Measurements from ENCODE around the gene SREBF2. TPM values are rescaled to one million over a fixed set of nuclear protein-coding genes. Genes with fewer than 3 reads are reported as not detected.

The SREBF2 gene
- total and polyA plus RNA-seq, 2 donors (not counting 1 experiment from before 2014, with no cell fraction given) = 116 to 287 TPM

- no peaks in the 10 kb centered on the region for H3K27me3 ChIP-seq (replicated peaks in 1 of 4; ENCODE audit: control extremely low read depth in 1 of 4, control insufficient read depth in 3 of 4, insufficient read depth in 4 of 4, low read length in 3 of 4)
- ChIA-PET POLR2A (interaction anchor here (1.4 to 2.7 kb wide), 3 partner anchors 95 to 119 kb away, joined by 4 to 13 read pairs (median 6); no protein-coding TSS in a partner anchor), CTCF (interaction anchor here (1.2 to 3.9 kb wide), 15 partner anchors 12 to 259 kb away, joined by 3 to 45 read pairs (median 8); partner anchors contain the start of genes CCDC134, CENPM, MEI1 and SREBF2)
- no peak for ATAC-seq (ENCODE audit: low read depth)
- H4K20me1 ChIP-seq (ENCODE audit: control insufficient read depth, insufficient read depth, low read length, poor library complexity, severe bottlenecking) = no peaks in the 10 kb centered on the region
- no peak overlapping the region for H3K4me3 ChIP-seq (ENCODE audit: control extremely low read depth in 1 of 5, extremely low read depth in 1 of 5, insufficient read depth in 1 of 5, low read depth in 2 of 5, low read length in 4 of 5)
- H3K27ac ChIP-seq (ENCODE audit: low read length in 2 of 2) = no peak overlapping the region
- DNase-seq = no peak
- H3K9ac ChIP-seq (ENCODE audit: low read length) = no peak overlapping the region
- peaks cover 14% of the 10 kb centered on the region for H3K79me2 ChIP-seq (ENCODE audit: control insufficient read depth, insufficient read depth, low read length)
- no peaks in the 10 kb centered on the region for H3K4me1 ChIP-seq (ENCODE audit: control insufficient read depth in 2 of 2, insufficient read depth in 2 of 2, low read length in 2 of 2)
- WGBS (ENCODE audit: insufficient coverage) = 95% methylated on average over 12 of the region's 12 CpGs
- no peak overlapping the region for H3K4me2 ChIP-seq (replicated peaks; ENCODE audit: low read depth, low read length, poor library complexity, severe bottlenecking)
- intact Hi-C loops (cut with micrococcal nuclease) = loop anchor here (1.0 to 2.0 kb wide), 6 partner anchors 11 to 136 kb away; no protein-coding TSS in a partner anchor
- TF ChIP-seq CTCF (IDR thresholded peaks at IDR 0.05) = no peak
- no peak for TF ChIP-seq EZH2 (IDR thresholded peaks at IDR 0.05; ENCODE audit: borderline replicate concordance, insufficient read depth, low read depth, low read length, poor library complexity, severe bottlenecking)
- H3K27ac Mint-ChIP-seq = peak overlapping the region; percentile 23
- H3K4me1 Mint-ChIP-seq = peaks cover 7% of the 10 kb centered on the region
- H3K9me3 ChIP-seq (ENCODE audit: control extremely low read depth in 1 of 3, control insufficient read depth in 2 of 3, insufficient read depth in 1 of 3, low read length in 2 of 3) = no peaks in the 10 kb centered on the region
- H3K4me3 Mint-ChIP-seq = no peak overlapping the region
- no peaks in the 10 kb centered on the region for H3K9me3 Mint-ChIP-seq (ENCODE audit: insufficient read depth)
- peaks cover 0 to 33% of the 10 kb centered on the region in 2 experiments for H3K36me3 ChIP-seq (replicated peaks in 1 of 2; ENCODE audit: control extremely low read depth in 1 of 2, control insufficient read depth in 1 of 2, extremely low read depth in 1 of 2, insufficient read depth in 2 of 2, low read length in 1 of 2)
- no peaks in the 10 kb centered on the region for H3K27me3 Mint-ChIP-seq
- no peak overlapping the region for H2AFZ ChIP-seq (ENCODE audit: insufficient read depth, low read depth, low read length, poor library complexity, severe bottlenecking)
Observed at GRCh38 chr22:41821471-41822316, 11.2 kb upstream of the SREBF2 start.
